GM12801 (cell line): Measurements from ENCODE around the gene RNF144A.

ENCODE experiments used
- TF ChIP-seq, protein P1 (sequence below): IDR thresholded peaks from one replicate; pipeline ENCODE4 v1.5.1; 2011; ENCODE audit warnings: control low read depth; ENCODE audit not compliant: insufficient read length; ENCODE audit errors: extremely low read depth

RNF144A gene

DNA sequence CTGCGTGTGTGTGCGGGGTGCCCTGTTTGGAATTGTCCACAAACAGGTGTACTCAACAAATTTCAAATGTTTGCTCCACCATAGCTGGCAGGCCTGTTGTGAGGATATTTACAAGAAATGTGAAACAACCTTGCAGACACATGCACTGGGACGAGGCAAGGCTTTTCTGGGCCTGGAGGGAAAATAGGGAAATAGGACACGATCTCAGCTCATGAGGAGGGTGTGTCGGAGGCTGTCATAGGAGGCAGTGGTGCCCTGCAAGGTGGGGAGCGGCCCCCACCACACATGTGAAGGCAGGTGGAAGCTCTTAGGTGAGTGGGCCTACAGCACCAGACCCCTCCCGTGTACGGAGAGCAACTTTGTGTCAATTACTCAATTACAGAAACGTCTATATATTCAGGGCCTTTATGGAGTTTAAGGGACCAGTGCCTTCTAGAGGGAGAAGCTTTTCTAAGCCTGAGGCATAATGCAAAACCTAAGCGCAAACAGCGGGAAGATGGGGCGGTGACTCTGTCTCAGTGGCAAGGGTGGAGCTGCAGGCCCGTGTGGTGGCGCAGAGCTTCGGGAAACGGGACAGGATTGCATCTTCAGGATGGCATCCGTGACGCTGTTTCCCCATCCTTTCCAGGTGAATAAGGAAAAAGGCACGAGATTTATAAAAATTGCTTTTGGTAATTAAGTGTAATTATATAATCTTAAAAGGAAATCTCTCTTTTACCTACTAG, 48.0 kb downstream of the RNF144A start:
- TF ChIP-seq, protein P1, sequence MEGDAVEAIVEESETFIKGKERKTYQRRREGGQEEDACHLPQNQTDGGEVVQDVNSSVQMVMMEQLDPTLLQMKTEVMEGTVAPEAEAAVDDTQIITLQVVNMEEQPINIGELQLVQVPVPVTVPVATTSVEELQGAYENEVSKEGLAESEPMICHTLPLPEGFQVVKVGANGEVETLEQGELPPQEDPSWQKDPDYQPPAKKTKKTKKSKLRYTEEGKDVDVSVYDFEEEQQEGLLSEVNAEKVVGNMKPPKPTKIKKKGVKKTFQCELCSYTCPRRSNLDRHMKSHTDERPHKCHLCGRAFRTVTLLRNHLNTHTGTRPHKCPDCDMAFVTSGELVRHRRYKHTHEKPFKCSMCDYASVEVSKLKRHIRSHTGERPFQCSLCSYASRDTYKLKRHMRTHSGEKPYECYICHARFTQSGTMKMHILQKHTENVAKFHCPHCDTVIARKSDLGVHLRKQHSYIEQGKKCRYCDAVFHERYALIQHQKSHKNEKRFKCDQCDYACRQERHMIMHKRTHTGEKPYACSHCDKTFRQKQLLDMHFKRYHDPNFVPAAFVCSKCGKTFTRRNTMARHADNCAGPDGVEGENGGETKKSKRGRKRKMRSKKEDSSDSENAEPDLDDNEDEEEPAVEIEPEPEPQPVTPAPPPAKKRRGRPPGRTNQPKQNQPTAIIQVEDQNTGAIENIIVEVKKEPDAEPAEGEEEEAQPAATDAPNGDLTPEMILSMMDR: no peak

DNA sequence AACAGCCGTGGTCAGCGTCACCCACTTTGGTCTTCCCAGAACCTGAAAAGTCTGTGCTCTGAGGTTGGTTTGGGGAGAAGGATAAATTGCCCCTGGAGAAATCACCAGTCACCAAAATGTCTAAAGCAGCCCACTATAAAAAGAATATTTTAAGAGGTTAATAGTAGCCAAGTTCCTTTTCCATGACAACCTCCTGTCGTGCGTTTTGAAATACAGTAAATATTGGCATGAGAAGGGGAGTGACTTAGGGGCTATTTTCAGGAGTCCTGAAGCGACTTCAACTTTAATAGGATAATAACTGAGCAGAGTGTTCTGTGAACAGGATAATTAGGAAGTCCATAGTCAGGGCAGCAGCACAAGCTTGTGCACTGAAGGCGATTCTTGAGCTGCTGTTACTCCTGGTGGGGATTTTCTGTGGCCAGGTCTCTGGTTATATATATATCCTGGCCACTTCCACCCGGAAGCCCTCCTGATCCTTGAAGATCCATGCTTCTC, 49.3 kb downstream of the RNF144A start:
- TF ChIP-seq, protein P1: no peak

DNA sequence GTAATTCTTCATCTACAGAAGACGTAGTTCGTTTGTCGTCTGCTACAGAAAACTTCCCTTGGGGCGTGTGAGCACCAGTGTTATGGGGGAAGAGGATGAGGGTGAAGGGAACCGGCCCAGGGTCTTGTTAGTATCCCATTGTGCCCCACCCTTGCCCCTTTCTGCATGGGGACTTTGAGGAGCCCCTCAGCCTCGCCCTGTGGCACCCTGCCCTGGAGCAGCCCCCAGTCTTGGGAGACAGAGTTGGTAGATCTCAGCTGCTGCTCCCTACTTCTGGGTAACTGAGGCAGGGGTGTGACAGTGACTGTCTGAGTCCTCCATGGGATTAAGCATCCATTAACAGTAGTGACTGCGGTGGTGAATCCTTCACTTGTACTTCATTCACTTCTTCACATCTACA, 50.1 kb downstream of the RNF144A start:
- TF ChIP-seq, protein P1: no peak

DNA sequence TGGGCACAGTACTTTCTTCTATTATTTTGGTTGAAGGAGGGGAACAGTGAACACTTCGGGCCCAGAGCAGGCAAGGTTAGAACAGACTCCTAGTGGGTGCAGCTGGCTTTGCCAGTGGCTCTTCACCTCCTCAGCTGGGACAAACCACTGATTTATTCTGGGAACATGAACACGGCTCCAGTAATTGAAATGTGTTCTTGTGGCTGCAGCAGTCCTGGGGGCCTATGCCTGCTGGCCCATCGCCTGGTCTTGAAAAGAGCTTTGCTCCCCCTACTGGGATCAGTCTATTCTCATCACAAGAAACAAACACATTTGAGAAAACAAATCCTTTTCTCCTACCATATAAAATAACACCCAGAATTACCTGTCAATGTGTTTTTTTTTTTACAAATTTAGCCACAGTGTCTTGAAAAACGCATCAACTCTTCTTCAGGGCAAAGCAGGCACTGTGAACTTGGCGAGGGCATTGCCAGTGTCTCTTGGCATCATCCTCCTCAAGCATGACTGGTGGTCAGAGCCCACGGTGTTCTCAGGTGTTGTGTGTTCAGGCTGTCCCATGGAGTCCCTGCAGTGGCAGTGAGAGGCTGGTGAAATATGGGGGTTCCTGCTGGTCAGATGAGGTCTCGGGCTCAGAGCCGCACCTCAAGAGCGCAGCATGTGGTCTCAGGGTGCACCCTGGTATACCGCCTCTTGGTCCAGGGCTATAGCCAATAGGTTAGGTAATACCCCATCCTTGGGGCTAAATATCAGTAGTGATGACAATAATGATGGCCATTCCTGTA, 51.3 kb downstream of the RNF144A start:
- TF ChIP-seq, protein P1: no peak

DNA sequence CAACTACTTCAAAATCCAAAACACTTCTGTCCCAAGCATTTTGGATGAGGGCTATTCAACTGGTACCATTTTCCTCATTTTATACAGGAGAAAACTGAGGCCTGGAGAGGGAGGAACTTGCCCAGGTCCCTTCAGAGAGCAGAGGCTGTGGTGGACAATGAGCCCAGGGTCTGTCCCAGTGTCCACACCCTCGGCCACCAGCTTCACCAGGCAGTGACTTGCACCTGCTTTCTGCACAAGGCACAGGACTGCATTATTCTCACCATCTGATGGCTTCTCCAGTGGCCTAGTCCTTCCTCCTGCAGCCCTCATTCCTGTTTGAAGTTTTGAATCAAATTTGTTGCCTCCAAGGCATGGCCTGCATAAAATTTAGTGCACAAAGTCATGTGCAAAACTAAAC, 53.3 kb downstream of the RNF144A start:
- TF ChIP-seq, protein P1: no peak

DNA sequence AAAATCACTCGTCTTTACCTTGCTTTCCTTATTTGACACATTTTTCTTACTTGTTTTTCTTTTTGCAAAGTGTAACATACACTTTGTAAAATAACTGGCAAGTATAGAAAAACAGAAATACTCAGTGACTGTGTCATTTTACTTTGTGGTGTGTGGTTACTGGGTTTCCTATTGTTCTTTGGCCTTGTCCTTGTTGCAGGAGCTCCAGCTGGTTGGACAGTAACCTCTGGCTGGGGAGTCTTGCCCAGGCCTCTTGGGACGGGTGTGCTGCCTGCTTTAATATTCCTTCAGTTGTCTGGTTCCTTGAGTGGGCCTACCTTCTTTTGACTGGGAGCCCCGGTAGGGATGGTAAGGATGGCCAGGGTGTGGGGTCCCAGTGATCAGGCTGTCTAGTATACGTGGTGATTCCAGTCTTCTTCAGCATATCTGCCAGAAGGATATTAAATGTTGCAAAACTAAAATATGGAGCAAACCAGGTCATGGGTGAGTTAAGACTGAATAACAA, 53.8 kb downstream of the RNF144A start:
- TF ChIP-seq, protein P1: no peak

DNA sequence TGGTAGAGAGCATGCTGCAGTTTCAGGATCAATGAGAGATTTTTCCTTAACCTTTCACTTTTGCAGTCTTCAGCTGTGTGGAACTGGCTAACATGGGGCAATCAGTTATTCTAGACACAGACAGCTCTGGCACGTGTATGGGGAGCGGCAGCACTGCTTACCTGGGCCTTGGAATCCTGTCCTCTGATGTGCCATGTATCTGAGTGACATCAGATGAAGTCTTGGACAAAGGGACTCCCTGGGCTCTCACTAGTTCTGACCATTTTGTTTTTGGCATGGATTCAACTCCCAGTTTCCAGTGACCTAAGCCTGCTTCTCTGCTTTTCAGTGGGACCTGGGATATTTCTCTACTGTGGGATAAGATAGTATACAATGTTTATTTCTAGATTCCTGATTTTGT, 54.3 kb downstream of the RNF144A start:
- TF ChIP-seq, protein P1: no peak
